Measurements from ENCODE around the gene MRPS12.
"Not testable (repeated sequence)": the region's sequence is repeated elsewhere in the genome, so short reads cannot be mapped to it uniquely, and the experiment has no call there.

Gene MRPS12

DNA sequence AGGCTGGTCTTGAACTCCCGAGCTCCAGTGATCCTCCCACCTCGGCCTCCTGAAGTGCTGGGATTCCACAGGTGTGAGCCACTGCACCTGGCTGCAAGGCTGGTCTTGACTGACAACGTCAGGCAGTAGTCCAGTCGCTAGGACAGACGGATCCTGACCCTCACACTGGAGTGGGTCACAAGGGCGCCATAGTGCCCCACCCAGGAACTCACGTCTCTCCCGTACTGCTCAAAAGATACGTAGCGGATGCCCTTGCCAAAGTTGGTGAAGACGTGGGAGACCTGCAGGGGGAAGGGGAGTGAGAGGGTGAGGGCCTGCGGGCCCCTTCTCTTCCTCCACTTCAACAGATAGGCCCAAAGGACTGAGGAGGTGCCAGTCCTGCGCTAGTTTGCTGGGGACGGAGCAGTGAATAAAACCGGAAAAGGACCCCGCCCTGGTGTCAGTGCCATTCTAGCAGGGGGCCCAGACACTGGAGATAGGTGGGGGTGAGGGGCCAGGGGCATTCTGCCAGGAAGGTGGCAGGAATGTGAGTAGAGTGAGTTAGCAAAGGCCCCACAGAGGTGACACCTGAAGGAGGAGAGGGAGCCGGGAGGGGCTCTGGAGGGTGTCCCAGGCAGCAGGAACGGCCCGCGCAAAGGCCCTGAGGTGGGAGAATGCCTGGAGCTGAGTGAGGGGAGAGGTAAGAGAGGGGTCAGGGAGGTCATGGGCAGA lies 11.9 kb downstream of the MRPS12 start:
- DNase-seq: no peak

DNA sequence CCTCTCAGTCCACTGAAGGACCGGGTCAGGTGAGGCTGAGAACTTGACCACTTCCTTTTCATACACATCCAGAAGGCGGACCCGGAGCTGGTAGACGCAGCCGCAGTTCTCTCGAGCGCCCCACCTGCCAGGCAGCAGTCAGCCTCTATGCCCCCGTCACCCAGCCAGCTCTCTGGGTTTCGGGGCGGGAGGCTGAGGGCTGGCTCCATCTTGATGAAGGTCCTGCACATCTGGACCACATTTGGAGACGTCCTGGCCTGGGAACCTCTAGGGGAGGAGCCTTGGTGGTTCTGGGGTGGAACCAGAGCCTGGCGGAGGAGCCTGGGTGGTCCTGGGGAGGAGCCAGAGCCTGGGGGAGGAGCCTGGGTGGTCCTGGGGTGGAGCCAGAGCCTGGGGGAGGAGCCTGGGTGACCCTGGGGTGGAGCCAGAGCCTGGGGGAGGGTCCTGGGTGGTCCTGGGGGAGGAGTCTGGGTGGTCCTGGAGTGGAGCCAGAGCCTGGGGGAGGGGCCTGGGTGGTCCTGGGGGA lies 14.3 kb downstream of the MRPS12 start:
- no peak for DNase-seq

DNA sequence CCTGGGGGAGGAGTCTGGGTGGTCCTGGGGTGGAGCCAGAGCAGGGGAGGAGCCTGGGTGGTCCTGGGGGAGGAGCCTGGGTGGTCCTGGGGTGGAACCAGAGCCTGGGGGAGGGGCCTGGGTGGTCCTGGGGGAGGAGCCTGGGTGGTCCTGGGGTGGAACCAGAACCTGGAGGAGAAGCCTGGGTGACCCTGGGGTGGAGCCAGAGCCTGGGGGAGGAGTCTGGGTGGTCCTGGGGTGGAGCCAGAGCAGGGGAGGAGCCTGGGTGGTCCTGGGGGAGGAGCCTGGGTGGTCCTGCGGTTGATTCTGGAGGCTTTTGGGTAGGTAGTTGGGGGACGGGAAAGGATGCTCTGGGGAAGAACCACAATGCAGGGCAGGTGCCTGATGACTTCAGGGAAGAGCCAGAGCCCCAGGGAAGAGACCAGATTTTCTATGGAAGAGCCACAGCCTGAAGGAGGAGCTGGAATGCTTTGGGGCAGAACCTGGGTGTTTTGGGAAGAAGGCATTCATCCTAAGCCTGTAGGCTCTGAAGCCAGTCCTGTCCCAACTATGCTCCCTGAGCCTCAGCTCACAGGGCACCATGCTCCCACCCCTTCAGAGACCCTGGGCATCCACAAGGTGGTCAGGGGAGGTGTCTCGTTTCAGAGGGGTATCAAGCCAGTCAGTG lies 15.0 kb downstream of the MRPS12 start:
- DNase-seq: no peak

DNA sequence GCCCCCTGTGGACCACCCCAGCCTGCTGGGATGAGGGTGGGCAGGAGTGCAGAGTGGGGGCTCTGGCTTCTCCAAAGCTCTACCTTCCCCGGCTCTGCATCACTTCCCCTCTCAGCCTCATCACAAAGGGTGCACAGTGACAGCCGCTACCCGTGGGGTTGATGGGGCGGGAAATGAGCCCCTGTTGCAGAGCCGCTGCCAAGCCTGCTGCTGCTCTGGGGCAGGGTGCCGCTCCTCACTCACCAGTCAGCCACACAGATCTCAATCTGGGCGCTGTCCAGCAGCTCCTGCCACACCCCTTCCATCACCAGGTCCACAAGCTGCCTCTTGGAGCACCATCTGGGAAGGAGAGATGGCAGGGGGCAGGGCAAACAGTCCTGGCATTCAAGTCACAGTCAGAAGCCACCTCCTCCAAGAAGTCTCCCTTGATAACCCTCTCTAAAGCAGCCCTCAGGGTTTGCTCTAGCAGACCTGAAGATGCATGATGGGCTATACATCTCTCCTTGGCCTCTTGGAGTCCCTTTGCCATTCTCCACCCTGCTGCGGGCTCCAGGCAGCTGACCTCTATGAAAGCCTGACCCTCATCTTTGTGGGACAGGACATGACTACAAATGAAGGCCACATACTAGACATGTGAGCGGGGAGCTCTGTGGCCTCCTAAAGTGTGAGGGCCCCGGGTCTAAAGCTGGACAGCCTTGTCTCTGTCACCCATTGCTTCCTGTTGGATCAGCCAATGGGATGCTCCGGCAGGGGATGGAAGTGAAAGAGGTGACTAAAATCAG lies 15.7 kb downstream of the MRPS12 start:
- no peak for DNase-seq

DNA sequence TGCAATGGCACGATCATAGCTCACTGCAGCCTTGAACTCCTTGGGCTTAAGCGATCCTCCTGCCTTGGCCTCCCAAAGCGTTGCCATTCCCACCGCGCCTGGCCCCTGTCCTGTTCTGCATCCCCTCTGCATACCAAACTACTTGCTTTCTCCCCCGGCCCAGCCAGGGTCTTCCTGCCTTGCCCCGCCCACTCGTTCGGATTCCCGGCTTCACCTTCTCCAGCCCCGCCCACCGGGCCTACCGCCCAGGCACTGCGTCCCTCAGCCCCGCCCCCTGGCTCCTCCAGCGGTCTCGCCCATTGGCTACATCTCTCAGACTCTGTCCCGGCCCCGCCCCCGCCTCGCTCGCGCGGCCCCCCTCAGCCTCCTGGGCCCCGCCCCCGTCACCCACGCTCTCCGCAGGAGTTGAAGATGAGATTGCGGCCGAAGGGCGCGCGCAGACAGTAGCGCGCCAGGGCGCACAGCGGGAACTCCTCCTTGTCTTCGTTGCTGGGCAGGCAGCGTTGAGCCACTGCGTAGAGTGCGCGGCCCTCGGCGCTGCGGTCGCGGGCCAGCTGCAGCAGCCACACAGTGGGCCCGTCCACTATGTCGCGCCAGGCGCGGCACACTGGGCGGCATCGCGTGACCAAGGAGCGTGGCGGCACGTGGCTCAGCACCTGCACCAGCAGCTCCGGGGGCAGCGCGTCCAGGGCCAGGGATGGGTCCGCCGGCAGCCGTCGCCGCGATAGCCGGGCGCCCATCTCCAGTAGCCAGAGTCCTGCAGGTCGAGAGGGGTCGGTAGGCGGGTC lies 19.0 kb downstream of the MRPS12 start:
- peak; percentile 19 for DNase-seq

DNA sequence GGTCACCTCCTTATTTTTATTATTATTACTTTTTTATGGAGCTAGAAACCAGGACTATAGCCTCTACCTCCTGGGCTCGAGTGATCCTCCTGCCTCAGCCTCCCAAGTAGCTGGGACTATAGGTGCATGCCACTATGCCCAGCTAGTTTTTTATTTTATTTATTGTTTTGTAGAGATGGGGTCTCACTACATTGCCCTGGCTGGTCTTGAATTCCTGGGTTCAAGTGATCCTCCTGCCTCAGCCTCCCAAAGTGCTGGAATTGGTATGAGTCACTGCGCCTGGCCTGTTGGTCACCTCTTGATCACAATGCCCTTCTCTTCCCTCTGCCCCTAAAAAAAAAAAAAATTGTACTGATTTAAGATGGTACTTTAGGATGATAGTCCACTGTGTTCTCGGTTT lies 20.4 kb downstream of the MRPS12 start:
- no peak for DNase-seq

DNA sequence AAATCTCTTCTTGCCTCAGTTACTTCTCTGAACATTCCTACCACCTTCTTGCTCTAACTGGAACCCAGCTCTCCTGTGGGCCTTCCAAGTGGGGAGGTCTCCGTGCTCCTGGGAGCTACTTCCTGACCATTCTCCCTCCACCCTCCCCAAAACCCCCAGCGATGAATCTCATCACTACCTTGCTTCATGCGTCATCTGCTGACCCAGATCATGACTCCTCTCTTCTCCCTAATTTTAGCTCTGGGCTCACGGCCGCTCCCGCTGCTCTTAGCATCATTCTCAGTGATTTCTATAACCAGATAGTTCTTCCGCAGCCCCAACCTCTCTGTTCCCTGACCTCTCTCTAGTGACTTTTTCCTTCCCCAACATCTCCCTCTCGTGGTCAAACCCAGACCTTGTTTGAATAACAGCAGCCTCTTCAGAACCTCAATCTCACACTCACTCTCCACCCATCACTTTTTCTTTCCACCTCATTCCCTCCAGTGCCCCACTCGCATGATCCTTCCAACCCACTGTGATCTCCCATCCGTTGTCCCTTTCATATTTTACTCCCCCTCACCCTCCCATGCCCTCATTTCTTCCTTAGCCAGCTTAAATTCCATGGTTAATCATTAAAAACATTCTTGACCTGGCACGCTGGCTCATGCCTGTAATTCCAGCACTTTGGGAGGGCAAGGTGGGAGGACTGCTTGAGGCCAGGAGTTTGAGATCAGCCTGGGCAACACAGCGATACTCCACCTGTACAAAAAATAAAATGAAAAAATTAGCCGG lies 21.8 kb downstream of the MRPS12 start:
- peak; percentile 52 for DNase-seq

DNA sequence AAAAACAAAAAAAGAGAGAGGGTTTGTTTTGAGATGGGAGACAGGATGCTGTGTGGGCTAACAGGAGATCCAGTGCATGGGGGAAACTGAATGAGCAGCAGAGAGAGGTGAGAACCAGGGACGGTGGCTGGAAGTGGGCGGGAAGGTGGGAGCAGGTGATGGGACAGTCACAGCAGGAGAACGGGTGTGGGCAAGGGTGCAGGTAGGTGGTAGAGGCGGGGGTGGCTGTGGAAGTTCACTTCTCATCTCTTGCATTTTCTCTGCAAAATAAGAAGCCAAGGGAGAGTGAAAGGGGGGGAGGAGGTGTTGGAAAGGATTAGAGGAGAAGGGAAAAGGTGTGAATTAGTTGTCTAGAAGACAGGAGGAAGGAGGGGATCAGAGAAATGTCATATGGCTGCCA lies 22.9 kb downstream of the MRPS12 start:
- no peak for DNase-seq

DNA sequence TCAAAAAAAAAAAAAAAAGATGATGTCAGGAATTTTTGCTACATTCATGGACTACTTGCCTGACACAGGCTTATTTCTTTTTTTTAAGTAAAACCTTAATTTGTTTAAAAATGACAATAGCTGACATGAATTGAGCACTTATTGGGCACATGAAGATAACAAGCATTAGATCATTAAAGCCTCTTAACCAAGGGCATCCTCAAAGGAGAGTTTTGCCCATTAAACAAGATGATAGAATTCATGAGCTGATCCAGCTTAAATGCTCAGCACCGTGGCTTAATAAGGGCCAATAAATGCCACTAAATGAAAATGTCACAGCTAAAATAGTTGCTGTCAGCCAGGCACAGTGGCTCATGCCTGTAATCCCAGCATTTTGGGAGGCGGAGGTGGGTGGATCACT lies 25.5 kb downstream of the MRPS12 start:
- no peak for DNase-seq

DNA sequence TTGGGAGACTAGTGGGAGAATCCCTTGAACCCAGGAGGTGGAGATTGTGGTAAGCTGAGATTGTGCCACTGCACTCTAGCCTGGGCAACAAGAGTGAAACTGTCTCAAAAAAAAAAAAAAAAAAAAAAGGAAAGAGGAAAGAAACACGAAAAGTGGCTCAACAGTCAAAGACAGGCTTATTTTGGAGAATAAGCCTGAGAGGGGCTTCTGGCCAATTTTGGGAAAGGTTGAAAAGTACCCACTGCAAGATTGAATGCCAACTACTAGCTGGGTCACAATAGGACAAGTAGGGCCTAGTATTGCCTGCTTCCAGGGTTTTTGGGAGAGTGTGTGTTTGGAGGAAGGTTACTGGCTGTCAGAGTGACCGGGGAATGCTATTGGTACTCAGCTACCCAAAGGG lies 27.6 kb downstream of the MRPS12 start:
- DNase-seq: no peak

DNA sequence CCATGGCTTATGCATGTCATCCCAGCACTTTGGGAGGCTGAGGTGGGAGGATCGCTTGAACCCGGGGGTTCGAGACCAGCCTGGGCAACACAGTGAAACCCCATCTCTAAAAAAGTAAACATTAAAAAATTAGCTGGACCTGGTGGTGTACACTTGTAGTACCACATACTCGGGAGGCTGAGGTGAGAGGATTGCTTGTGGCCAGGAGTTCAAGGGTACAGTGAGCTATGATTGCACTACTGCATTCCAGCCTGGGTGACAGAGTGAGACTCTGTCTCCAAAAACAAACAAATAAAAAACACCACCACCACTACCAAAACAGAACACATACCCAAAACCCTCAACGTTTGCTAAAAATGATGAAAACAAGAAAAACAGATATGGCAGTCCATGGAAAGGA lies 28.9 kb downstream of the MRPS12 start:
- DNase-seq: no peak

DNA sequence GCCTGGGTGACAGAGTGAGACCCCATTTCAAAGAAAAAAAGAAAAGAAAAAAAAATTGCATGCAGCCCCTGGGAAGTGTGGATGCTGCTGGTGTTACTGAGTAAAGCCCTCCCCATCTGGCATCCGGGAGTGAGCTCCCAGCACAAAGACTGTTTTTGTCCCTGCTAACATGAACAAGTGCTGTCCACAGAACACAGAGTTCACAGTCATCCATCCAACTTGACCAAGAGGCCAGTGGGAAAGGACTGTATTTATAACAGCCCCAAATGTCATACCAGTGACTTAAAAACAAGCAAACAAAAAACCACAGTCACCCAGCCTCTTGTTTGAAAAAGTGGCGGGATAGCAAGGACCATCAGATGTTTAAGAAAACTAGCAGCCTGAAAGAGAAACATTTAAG lies 34.0 kb downstream of the MRPS12 start:
- DNase-seq: no peak

DNA sequence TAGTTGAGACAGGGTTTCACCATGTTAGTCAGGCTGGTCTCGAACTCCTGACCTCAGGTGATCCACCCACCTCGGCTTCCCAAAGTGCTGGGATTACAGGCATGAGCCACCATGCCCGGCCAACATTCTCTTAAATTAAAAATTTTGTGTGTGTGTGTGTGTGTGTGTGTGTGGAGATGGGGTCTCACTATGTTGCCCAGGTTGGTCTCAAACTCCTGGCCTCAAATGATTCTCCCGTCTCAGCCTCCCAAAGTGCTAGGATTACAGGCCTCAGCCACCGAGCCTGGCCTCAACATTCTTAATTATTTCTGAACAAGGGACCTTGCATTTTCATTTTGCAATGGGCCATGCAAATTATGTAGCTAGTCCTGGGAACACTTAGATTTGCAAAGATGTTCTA lies 35.4 kb downstream of the MRPS12 start:
- not testable (repeated sequence) for DNase-seq

DNA sequence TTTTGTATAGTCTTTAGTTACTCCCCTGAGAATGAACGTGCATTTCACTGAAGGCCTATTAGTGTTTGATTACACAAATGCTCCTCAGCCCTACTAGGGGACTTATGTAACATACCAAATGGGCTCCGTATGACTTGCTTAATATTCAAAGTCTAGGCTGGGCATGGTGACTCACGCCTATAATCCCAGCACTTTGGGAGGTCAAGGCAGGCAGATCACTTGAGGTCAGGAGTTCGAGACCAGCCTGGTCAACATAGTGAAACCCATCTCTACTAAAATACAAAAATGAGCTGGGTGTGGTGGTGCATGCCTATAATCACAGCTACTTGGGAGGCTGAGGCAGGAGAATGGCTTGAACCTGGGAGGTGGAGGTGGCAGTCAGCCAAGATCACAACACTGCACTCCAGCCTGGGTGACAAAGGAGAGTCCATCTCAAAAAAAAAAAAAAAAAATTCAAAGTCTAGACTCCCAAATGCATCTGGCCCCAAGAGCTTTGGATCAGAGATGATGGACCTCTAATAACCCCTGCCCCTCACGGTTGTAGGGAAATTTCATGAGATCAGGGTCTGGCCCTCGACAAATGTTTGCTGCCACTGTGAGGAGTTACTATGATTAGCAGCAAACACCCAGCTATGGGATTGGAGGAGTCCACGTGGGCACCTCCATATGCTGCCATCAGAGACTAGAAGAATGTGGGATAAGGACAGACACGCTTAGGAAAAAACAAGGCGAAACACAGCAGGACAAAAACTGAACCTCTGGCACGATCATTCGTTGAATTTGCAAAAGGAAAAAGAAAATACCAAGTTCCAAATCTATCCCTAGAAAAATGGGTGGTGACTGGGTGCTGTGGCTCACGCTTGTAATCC lies 40.2 kb downstream of the MRPS12 start:
- no peak for DNase-seq

DNA sequence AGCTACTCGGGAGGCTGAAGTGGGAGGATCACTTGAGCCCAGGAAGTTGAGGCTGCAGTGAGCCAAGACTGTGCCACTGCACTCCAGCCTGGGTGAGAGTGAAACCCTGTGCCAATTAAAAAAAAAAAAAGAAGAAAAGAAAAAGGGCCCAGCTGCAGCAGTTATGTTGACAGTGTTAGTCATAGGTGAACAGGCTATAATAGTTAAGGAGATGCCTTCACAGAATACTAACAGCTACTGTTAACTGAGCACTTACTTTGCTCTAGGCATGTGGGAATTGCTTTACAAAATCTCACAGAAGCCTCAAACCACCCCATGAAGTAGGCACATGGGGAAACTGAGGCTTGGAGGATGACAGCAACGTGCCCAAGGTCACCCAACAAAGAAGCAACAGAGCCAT lies 40.9 kb downstream of the MRPS12 start:
- DNase-seq: no peak

DNA sequence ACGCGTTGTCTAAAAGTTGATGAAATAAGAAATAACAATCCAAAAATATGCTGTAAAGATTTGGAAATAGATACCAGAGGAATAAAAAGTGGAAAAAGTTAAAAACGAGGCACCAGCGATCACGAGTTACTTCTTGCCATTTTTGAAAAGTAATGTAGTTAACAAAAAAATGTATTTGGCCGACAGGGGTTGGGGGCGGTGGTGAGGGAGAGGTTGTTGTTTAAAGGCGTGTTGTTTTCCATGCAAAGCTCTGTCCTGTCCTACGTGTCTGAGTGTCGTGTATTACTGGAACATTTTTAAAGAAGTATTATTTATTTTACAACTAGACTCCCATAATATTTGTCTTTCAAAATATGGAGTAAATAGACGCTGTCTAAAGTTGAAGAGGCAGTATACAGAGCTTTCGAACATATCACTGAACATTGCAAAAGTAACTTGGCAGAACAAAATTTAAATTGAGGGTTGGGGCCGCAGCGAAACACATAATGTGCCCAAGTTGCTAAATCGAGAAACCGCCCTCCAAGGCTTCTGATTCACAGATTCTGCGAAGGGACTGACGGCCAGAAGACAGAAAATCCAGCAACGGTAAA lies 44.0 kb downstream of the MRPS12 start:
- DNase-seq: no peak

DNA sequence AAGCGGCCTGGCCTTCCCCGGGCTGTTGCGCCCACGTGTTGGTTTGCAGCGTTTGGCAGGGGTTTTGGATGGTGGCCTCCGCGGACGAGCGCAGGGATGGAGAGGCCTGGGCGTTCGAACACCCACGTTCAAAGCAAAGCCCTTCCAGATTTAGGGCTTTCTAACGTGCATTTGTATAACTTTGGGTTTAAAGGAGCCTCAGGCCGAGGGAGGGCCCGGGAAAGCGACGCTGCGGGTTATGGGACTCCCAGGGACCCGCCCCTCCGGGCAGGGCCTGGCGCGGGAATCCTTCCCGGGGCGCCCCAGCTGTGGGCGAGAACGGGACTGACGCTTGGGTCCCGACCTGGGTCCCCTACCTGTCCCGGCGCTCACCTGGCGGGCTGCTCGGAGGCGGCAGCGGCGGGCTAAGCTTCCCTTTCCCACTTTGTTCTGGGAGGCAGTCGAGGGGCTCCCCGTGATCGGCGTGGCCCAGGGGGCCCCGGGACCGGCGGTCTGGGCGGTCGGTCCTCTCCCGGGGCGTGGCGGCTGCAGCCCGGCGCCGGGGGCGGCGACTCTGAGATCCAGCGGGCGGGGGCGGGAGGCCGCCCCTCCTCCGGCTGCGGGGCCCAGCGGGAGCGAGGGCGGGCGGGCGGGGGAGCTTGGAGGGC lies 44.6 kb downstream of the MRPS12 start, which contains the start of gene FBXO17:
TSS of gene FBXO17 (minus strand) at position 529 of the 647 bp plus-strand sequence. CDS start 25,423 bp downstream, outside the sequence.
- no peak for DNase-seq

DNA sequence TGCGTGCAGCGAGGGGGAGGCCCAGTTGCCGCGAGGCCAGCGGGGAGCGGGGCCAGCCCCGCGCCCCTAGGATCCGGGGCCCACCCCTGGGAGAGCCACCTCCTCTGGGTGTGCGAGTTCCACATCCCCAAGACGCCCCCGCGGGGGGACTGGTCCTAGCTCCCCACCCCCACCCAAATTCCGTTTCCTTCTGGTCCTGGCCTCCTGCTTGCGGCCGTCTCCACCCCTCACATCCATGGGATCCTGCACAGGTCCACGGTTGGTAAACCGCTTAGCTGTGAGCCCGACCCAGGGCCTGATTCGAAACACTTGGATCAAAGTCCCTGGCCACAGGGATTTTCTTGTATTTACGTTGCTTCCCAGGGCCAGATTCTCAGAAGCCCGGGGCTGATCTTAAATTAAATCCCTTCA lies 45.1 kb downstream of the MRPS12 start:
- no peak for DNase-seq

DNA sequence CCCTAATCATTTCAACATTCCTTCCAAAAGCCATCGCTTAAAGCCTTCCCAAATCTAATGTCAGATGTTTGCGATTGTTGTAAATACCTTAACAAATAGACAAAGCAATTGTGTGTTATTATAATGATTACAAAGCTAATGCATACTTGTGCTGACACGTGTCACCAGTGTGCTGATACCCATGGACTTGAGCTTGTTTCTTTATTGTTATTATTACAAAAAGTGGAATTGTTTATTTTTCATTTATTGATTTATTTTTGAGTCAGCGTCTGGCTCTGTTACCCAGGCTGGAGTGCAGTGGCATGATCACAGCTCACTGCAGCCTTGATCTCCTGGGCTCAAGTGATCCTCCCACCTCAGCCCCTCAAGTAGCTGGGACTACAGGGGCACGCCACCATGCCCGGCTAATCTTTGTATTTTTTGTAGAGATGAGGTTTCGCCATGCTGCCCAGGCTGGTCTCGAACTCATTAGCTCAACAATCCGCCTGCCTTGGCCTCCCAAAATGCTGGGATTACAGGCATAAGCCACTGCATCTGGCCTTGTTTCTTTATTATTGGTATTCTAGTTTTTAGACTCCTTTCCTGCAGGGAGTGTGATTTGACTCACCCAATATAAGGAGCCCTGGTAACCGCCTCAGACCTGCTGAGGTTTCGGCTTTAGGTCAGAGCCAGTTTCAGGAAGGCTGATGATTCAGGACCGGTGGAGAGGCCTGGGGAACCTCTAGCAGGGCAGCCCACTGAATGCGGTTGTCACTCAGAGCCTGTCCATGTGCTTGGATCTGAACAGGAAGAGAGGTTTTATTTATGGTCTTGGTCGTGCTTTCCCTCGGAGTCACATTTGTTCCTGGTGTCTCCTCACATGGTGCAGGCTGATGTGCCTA lies 46.9 kb downstream of the MRPS12 start:
- no peak for DNase-seq

Data from NCI-H2107 (cell line).